HepG2 (cell line): ENCODE measurements around the gene ATP8B1. TPM values are rescaled to one million over a fixed set of nuclear protein-coding genes. Genes with fewer than 3 reads are reported as not detected.
"Not testable (repeated sequence)": the region's sequence is repeated elsewhere in the genome, so short reads cannot be mapped to it uniquely, and the experiment has no call there.

ENCODE experiments used
- ATAC-seq: fragments of 200-7000 bp; cut with Tn5 transposase; 3 replicates; pipeline ENCODE4 v1.9.1; 2020; ENCODE audit warnings: mild to moderate bottlenecking, moderate library complexity
- BruUV-seq: library from RNA; stranded (reverse); fragments of 400-500 nt; replicated peaks from 2 replicates; lab custom pipeline; 2021; lab: Mats Ljungman, UMichigan
- CTCF ChIA-PET: fragments of 300-600 bp; formaldehyde crosslinking; extraction: SDS; loops from one replicate; lab custom pipeline; 2021; ENCODE audit warnings: low total read pairs, inconsistent platforms, low intra/inter-chr PET ratio; lab: Yijun Ruan, JAX
- POLR2A ChIA-PET: fragments of 350-600 bp; sonication (Branson Sonifier 250); formaldehyde crosslinking; loops from one replicate; lab custom pipeline; 2020; ENCODE audit warnings: antibody characterized with exemption, inconsistent platforms; lab: Yijun Ruan, JAX
- DNase-seq: peaks from one replicate; pipeline ENCODE4 v3.0.0-alpha.2; 2015; ENCODE audit warnings: low spot score
- FAIRE-seq: peaks from 3 replicates; lab custom pipeline; 2011; peaks lifted over from hg19 to GRCh38; lab: Jason Lieb, UNC
- H2AFZ ChIP-seq: one replicate; pipeline ENCODE4 v1.6.1; 2011; ENCODE audit warnings: low read length, inconsistent platforms
- H3K27ac ChIP-seq: fragments of 300-600 bp; 3 replicates; pipeline ENCODE4 v1.8.0; 2011; ENCODE audit warnings: mixed run types, mild to moderate bottlenecking, mixed read lengths, low read length, inconsistent platforms; ENCODE audit not compliant: insufficient read depth; ENCODE audit errors: extremely low read length
- H3K27me3 ChIP-seq, 2 experiments: fragments of 200-600 bp in 1 of 2; 2 replicates in 1 of 2; 3 replicates in 1 of 2; pipeline versions ENCODE4 v1.6.0 to v1.8.0; 2011; ENCODE audit warnings: low read length in 2 of 2, mild to moderate bottlenecking in 2 of 2, moderate library complexity in 2 of 2, inconsistent platforms in 1 of 2; ENCODE audit not compliant: insufficient read depth in 2 of 2, control insufficient read depth in 1 of 2
- H3K36me3 ChIP-seq, 2 experiments: fragments of 200-600 bp in 1 of 2; replicated peaks in 1 of 2; 2 replicates in 1 of 2; 3 replicates in 1 of 2; pipeline versions ENCODE4 v1.5.1 to v1.8.0; 2011; ENCODE audit warnings: low read length in 2 of 2, inconsistent platforms in 1 of 2; ENCODE audit not compliant: insufficient read depth in 2 of 2, control insufficient read depth in 1 of 2
- H3K4me1 ChIP-seq: 2 replicates; pipeline ENCODE4 v1.5.1; 2012; ENCODE audit warnings: low read length, inconsistent platforms; ENCODE audit not compliant: insufficient read depth
- H3K4me2 ChIP-seq: 2 replicates; pipeline ENCODE4 v1.6.0; 2011; ENCODE audit warnings: low read depth, low read length, inconsistent platforms
- H3K4me3 ChIP-seq, 3 experiments: fragments of 200-600 bp in 1 of 3; sonication (generic), shearing (Covaris generic) in 1 of 3; replicated peaks in 1 of 3; 2 replicates each; pipeline ENCODE4 v1.5.1; 2011 to 2016; ENCODE audit warnings: low read length in 3 of 3, inconsistent platforms in 2 of 3, low read depth in 2 of 3, mild to moderate bottlenecking in 2 of 3, control low read depth in 1 of 3, mixed read lengths in 1 of 3; ENCODE audit not compliant: insufficient read depth in 1 of 3
- H3K79me2 ChIP-seq: one replicate; pipeline ENCODE4 v1.6.1; 2011; ENCODE audit warnings: low read length, inconsistent platforms; ENCODE audit not compliant: insufficient read depth
- H3K9ac ChIP-seq: 2 replicates; pipeline ENCODE4 v1.6.0; 2011; ENCODE audit warnings: mild to moderate bottlenecking, low read depth, low read length, inconsistent platforms; ENCODE audit not compliant: insufficient read depth
- H3K9me3 ChIP-seq: 2 replicates; pipeline ENCODE4 v1.5.1; 2012; ENCODE audit warnings: mild to moderate bottlenecking, low read length
- H4K20me1 ChIP-seq: 2 replicates; pipeline ENCODE4 v1.6.0; 2011; ENCODE audit warnings: inconsistent platforms, mild to moderate bottlenecking, low read length, moderate library complexity; ENCODE audit not compliant: insufficient read depth
- WGBS: methylation state at CpG from one replicate; pipeline ENCODE4 v1.1.6; 2017; ENCODE audit warnings: low lambda C conversion rate; 5-methylcytosine and 5-hydroxymethylcytosine counted together
- in situ Hi-C: cut with HindIII; loops from 2 replicates; pipeline ENCODE4 v1.10.0; 2017; ENCODE audit warnings: low pct_unique_long_range_greater_than_20kb; ENCODE audit not compliant: extremely low pct_ligation_motif_present
- intact Hi-C: fragments of 100-400 bp; cut with micrococcal nuclease; formaldehyde crosslinking; loops from one replicate; pipeline ENCODE4 v1.10.0; 2022; ENCODE audit not compliant: unreplicated experiment
- polyA plus RNA-seq, 8 experiments: library from polyadenylated mRNA; depleted of rRNA in 3 of 8; stranded (reverse) in 7 of 8; unstranded in 1 of 8; fragments of >200 nt; fragmentation: Illumina TruSeq in 4 of 8; extraction: Trizol in 4 of 8; gene quantifications; 2 replicates each; pipeline versions ENCODE4 v1.2.1 to v1.2.3, GENCODE V29; 2011 to 2016; ENCODE audit warnings: low read depth in 4 of 8, missing spikeins in 1 of 8, mixed read lengths in 1 of 8; ENCODE audit not compliant: insufficient read depth in 1 of 8
- total RNA-seq, 5 experiments: library from RNA; depleted of rRNA; stranded (reverse); fragments of >200 nt; fragmentation: Illumina TruSeq; extraction: Trizol; gene quantifications; 2 replicates each; pipeline ENCODE4 v1.2.3, GENCODE V29; 2016; ENCODE audit warnings: low read depth in 1 of 5
- TF ChIP-seq, protein P1 (sequence below), 2 experiments: IDR thresholded peaks; 2 replicates each; pipeline ENCODE4 v1.6.1; 2011 to 2012; ENCODE audit warnings: low read length in 2 of 2, borderline replicate concordance in 1 of 2, low read depth in 1 of 2, mild to moderate bottlenecking in 1 of 2, moderate library complexity in 1 of 2

The ATP8B1 gene
- total and polyA plus RNA-seq, 2 of the 13 experiments (the other 11 are each of a cell fraction or from before 2014, with no cell fraction given), result 2.8 to 4.0 TPM

DNA sequence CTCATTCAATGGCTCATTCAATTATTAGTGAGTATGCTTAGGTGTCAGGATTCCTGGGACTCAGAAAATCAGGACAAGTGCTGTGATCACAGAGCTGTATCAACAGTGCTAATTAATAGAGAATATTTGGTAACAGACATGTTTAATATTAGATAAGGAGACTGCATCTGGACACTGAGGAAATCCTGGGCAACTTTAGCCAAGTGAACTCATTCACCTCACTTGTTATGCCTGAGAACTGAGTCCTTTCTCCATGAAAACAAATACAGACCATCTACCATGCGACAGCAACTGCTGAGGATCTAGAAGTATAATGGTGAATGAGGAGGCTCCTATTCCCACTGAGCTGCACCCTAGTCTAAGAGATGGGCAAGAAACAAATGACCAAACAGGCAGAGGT is 23.1 kb upstream of the ATP8B1 start (continued):
- TF ChIP-seq, protein P1, sequence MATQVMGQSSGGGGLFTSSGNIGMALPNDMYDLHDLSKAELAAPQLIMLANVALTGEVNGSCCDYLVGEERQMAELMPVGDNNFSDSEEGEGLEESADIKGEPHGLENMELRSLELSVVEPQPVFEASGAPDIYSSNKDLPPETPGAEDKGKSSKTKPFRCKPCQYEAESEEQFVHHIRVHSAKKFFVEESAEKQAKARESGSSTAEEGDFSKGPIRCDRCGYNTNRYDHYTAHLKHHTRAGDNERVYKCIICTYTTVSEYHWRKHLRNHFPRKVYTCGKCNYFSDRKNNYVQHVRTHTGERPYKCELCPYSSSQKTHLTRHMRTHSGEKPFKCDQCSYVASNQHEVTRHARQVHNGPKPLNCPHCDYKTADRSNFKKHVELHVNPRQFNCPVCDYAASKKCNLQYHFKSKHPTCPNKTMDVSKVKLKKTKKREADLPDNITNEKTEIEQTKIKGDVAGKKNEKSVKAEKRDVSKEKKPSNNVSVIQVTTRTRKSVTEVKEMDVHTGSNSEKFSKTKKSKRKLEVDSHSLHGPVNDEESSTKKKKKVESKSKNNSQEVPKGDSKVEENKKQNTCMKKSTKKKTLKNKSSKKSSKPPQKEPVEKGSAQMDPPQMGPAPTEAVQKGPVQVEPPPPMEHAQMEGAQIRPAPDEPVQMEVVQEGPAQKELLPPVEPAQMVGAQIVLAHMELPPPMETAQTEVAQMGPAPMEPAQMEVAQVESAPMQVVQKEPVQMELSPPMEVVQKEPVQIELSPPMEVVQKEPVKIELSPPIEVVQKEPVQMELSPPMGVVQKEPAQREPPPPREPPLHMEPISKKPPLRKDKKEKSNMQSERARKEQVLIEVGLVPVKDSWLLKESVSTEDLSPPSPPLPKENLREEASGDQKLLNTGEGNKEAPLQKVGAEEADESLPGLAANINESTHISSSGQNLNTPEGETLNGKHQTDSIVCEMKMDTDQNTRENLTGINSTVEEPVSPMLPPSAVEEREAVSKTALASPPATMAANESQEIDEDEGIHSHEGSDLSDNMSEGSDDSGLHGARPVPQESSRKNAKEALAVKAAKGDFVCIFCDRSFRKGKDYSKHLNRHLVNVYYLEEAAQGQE (IDR thresholded peaks at IDR 0.05; ENCODE audit: borderline replicate concordance in 1 of 2, low read depth in 1 of 2, low read length in 2 of 2), result no peak

DNA sequence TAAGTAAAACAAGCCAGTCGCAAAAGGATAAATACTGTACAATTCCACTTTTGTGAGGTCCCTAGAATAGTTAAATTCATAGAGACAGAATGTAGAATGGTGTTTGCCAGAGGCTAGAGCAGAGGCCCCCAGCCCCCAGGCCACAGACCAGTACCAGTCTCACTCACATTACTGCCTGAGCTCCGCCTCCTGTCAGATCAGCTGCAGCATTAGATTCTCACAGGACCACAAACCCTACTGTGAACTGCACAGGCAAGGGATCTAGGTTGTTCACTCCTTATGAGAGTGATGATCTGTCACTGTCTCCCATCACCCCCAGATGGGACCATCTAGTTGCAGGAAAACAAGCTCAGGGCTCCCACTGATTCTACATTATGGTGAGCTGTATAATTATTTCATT is 17.5 kb upstream of the ATP8B1 start:
- intact Hi-C loops, H3K27ac ChIP-seq, H3K9ac ChIP-seq, POLR2A ChIA-PET, BruUV-seq, H3K79me2 ChIP-seq, H3K27me3 ChIP-seq, H2AFZ ChIP-seq, H3K36me3 ChIP-seq, H4K20me1 ChIP-seq, in situ Hi-C loops, CTCF ChIA-PET, ATAC-seq, H3K9me3 ChIP-seq, FAIRE-seq, H3K4me3 ChIP-seq, DNase-seq, H3K4me2 ChIP-seq: not testable (repeated sequence)
- WGBS, result 80% methylated on average over 2 of the region's 2 CpGs
- peaks cover 21% of the 10 kb centered on the region for H3K4me1 ChIP-seq
